Stimulated activated effector memory CD8-positive, alpha-beta T cell treated with anti-CD3 and anti-CD28 coated beads, Interleukin-12 subunit alpha, Interleukin-12 subunit beta, amount 100 ng/mL, for 72 hours (primary cell): Measurements from ENCODE around the gene TESK2.
A peak's percentile ranks its signal among the peaks of the same experiment; 100 is the strongest.
"Not testable (repeated sequence)": the region's sequence is repeated elsewhere in the genome, so short reads cannot be mapped to it uniquely, and the experiment has no call there.

Source experiments
- ATAC-seq: fragments of 150-1000 bp; cut with Tn5 transposase; 2 replicates; pipeline ENCODE4 v1.10.0; 2021
- DNase-seq, 2 donors: peaks; one replicate each; pipeline ENCODE4 v3.0.0; 2021 to 2022; ENCODE audit warnings: low spot score in 2 of 2
- H3K27ac Mint-ChIP-seq: one replicate; pipeline ENCODE4 v1.8.0; 2022; ENCODE audit warnings: mild to moderate bottlenecking, mixed read lengths
- H3K36me3 Mint-ChIP-seq: one replicate; pipeline ENCODE4 v1.8.0; 2022; ENCODE audit warnings: mild to moderate bottlenecking, mixed read lengths
- H3K4me1 Mint-ChIP-seq: one replicate; pipeline ENCODE4 v1.8.0; 2022; ENCODE audit warnings: mixed read lengths
- H3K4me3 Mint-ChIP-seq: one replicate; pipeline ENCODE4 v1.8.0; 2022; ENCODE audit warnings: mild to moderate bottlenecking, mixed read lengths
- H3K9me3 Mint-ChIP-seq: one replicate; pipeline ENCODE4 v1.8.0; 2022; ENCODE audit warnings: mixed read lengths

Gene TESK2

GRCh38 chr1:45492691-45493090 is 1.7 kb upstream of the TESK2 start:
- DNase-seq (no peak), ATAC-seq (no peak)
- Mint-ChIP-seq H3K4me1 (no peaks in the 10 kb centered on the region), H3K36me3 (no peaks in the 10 kb centered on the region), H3K9me3 (no peaks in the 10 kb centered on the region), H3K27ac (no peak overlapping the region), H3K4me3 (no peak overlapping the region)

- no peaks in the 10 kb centered on the region for H3K36me3 Mint-ChIP-seq
- DNase-seq (no peak), ATAC-seq (no peak)
- H3K4me1 Mint-ChIP-seq = no peaks in the 10 kb centered on the region
- no peak overlapping the region for H3K4me3 Mint-ChIP-seq
- no peak overlapping the region for H3K27ac Mint-ChIP-seq
- no peaks in the 10 kb centered on the region for H3K9me3 Mint-ChIP-seq
These were observed 711 bp upstream of the TESK2 start for GRCh38 chr1:45491487-45492260.

- Mint-ChIP-seq H3K4me3 (no peak overlapping the region), H3K4me1 (no peaks in the 10 kb centered on the region), H3K27ac (no peak overlapping the region), H3K36me3 (no peaks in the 10 kb centered on the region), H3K9me3 (no peaks in the 10 kb centered on the region)
- no peak for ATAC-seq
- no peak for DNase-seq
These were observed 790 bp downstream of the TESK2 start for GRCh38 chr1:45490121-45490625.

- H3K27ac Mint-ChIP-seq, H3K4me1 Mint-ChIP-seq, H3K4me3 Mint-ChIP-seq, ATAC-seq, H3K36me3 Mint-ChIP-seq, H3K9me3 Mint-ChIP-seq: not testable (repeated sequence)
- peak; percentile 34 to 77 for DNase-seq
These were observed 1.6 kb downstream of the TESK2 start for GRCh38 chr1:45489379-45489778.

- Mint-ChIP-seq H3K9me3 (no peaks in the 10 kb centered on the region), H3K4me3 (no peak overlapping the region), H3K4me1 (no peaks in the 10 kb centered on the region), H3K27ac (no peak overlapping the region), H3K36me3 (no peaks in the 10 kb centered on the region)
- ATAC-seq (no peak), DNase-seq (no peak)
These were observed 2.1 kb downstream of the TESK2 start for GRCh38 chr1:45488666-45489377.

GRCh38 chr1:45485949-45486348 is 5.0 kb downstream of the TESK2 start:
- Mint-ChIP-seq H3K27ac (no peak overlapping the region), H3K4me3 (no peak overlapping the region), H3K36me3 (no peaks in the 10 kb centered on the region), H3K9me3 (no peaks in the 10 kb centered on the region), H3K4me1 (no peaks in the 10 kb centered on the region)
- no peak for DNase-seq
- no peak for ATAC-seq

GRCh38 chr1:45479039-45479748 is 11.8 kb downstream of the TESK2 start:
- Mint-ChIP-seq H3K4me1 (no peaks in the 10 kb centered on the region), H3K27ac (no peak overlapping the region), H3K36me3 (no peaks in the 10 kb centered on the region), H3K4me3 (no peak overlapping the region), H3K9me3 (no peaks in the 10 kb centered on the region)
- ATAC-seq (no peak), DNase-seq (no peak)

- no peak overlapping the region for H3K4me3 Mint-ChIP-seq
- DNase-seq (no peak), ATAC-seq (no peak)
- H3K27ac Mint-ChIP-seq = no peak overlapping the region
- H3K36me3 Mint-ChIP-seq = no peaks in the 10 kb centered on the region
- H3K4me1 Mint-ChIP-seq = no peaks in the 10 kb centered on the region
- H3K9me3 Mint-ChIP-seq = no peaks in the 10 kb centered on the region
These were observed 12.7 kb downstream of the TESK2 start for GRCh38 chr1:45478121-45478814.

GRCh38 chr1:45477646-45478045 is 13.3 kb downstream of the TESK2 start:
- H3K36me3 Mint-ChIP-seq = no peaks in the 10 kb centered on the region
- H3K4me3 Mint-ChIP-seq = no peak overlapping the region
- H3K4me1 Mint-ChIP-seq = no peaks in the 10 kb centered on the region
- no peak for DNase-seq
- no peak overlapping the region for H3K27ac Mint-ChIP-seq
- no peaks in the 10 kb centered on the region for H3K9me3 Mint-ChIP-seq
- ATAC-seq = no peak

GRCh38 chr1:45474194-45474593 is 16.8 kb downstream of the TESK2 start:
- not testable (repeated sequence) for DNase-seq, H3K27ac Mint-ChIP-seq, H3K9me3 Mint-ChIP-seq, H3K4me1 Mint-ChIP-seq, ATAC-seq, H3K36me3 Mint-ChIP-seq, H3K4me3 Mint-ChIP-seq

GRCh38 chr1:45473302-45473701 is 17.7 kb downstream of the TESK2 start:
- DNase-seq (no peak), ATAC-seq (no peak)
- H3K36me3 Mint-ChIP-seq = no peaks in the 10 kb centered on the region
- H3K4me3 Mint-ChIP-seq = no peak overlapping the region
- no peaks in the 10 kb centered on the region for H3K4me1 Mint-ChIP-seq
- H3K27ac Mint-ChIP-seq = no peak overlapping the region
- no peaks in the 10 kb centered on the region for H3K9me3 Mint-ChIP-seq

GRCh38 chr1:45470306-45470798 is 20.6 kb downstream of the TESK2 start:
- peak; percentile 34 for ATAC-seq
- peaks cover 2% of the 10 kb centered on the region for H3K4me1 Mint-ChIP-seq

GRCh38 chr1:45467353-45467752 is 23.6 kb downstream of the TESK2 start:
- H3K4me1 Mint-ChIP-seq, DNase-seq, H3K4me3 Mint-ChIP-seq, H3K27ac Mint-ChIP-seq, H3K9me3 Mint-ChIP-seq, H3K36me3 Mint-ChIP-seq: not testable (repeated sequence)
- ATAC-seq = peak; percentile 32

More at GRCh38 chr1:45470306-45470798, 20.6 kb downstream of the TESK2 start:
- no peaks in the 10 kb centered on the region for H3K36me3 Mint-ChIP-seq
- H3K9me3 Mint-ChIP-seq = no peaks in the 10 kb centered on the region
- H3K27ac Mint-ChIP-seq = no peak overlapping the region
- no peak for DNase-seq
- H3K4me3 Mint-ChIP-seq = no peak overlapping the region

GRCh38 chr1:45465277-45465676 is 25.7 kb downstream of the TESK2 start:
- Mint-ChIP-seq H3K4me3 (no peak overlapping the region), H3K4me1 (peaks cover 6% of the 10 kb centered on the region), H3K9me3 (no peaks in the 10 kb centered on the region), H3K27ac (peak overlapping the region; percentile 60), H3K36me3 (no peaks in the 10 kb centered on the region)
- DNase-seq (no peak), ATAC-seq (no peak)

GRCh38 chr1:45458894-45459293 is 32.1 kb downstream of the TESK2 start:
- no peak overlapping the region for H3K27ac Mint-ChIP-seq
- DNase-seq (no peak), ATAC-seq (no peak)
- H3K36me3 Mint-ChIP-seq = no peaks in the 10 kb centered on the region
- H3K9me3 Mint-ChIP-seq = no peaks in the 10 kb centered on the region
- no peaks in the 10 kb centered on the region for H3K4me1 Mint-ChIP-seq
- no peak overlapping the region for H3K4me3 Mint-ChIP-seq
